ENCODE measurements around the gene NEIL3. TPM values are rescaled to one million over a fixed set of nuclear protein-coding genes. Genes with fewer than 3 reads are reported as not detected.

The NEIL3 gene
- total and polyA plus RNA-seq, 7 donors, result 0.27 to 1.9 (median 0.69) TPM; not detected in 4

- no peak overlapping the region for H3K4me3 ChIP-seq
- H3K27me3 ChIP-seq, result no peaks in the 10 kb centered on the region
- H3K4me1 ChIP-seq, result no peaks in the 10 kb centered on the region
- intact Hi-C loops (cut with DNase I), result no loop called here
- no peak overlapping the region for H3K27ac ChIP-seq
- no peak for TF ChIP-seq EP300 (IDR thresholded peaks at IDR 0.05)
- no peak for TF ChIP-seq POLR2AphosphoS5 (IDR thresholded peaks at IDR 0.05)
- TF ChIP-seq POLR2A (IDR thresholded peaks at IDR 0.05), result no peak
- TF ChIP-seq CTCF (IDR thresholded peaks at IDR 0.05), result no peak
- no peaks in the 10 kb centered on the region for H3K36me3 ChIP-seq
- H3K9me3 ChIP-seq, result no peaks in the 10 kb centered on the region
- no peak for DNase-seq
- 60 to 76% methylated on average over 4 of the region's 4 CpGs for WGBS, 2 donors
Observed at GRCh38 chr4:177384856-177385397, 75.3 kb downstream of the NEIL3 start.

- TF ChIP-seq POLR2AphosphoS5 (IDR thresholded peaks at IDR 0.05) (no peak), POLR2A (IDR thresholded peaks at IDR 0.05) (no peak), EP300 (IDR thresholded peaks at IDR 0.05) (no peak), CTCF (IDR thresholded peaks at IDR 0.05) (no peak)
- intact Hi-C loops (cut with DNase I), result no loop called here
- Histone ChIP-seq H3K27me3 (no peaks in the 10 kb centered on the region), H3K36me3 (no peaks in the 10 kb centered on the region), H3K27ac (no peak overlapping the region), H3K4me3 (no peak overlapping the region), H3K9me3 (no peaks in the 10 kb centered on the region), H3K4me1 (no peaks in the 10 kb centered on the region)
- WGBS, 2 donors, result 71 to 73% methylated on average over 2 of the region's 2 CpGs
- no peak for DNase-seq
Observed at GRCh38 chr4:177385576-177386277, 76.1 kb downstream of the NEIL3 start.

- H3K9me3 ChIP-seq, result no peaks in the 10 kb centered on the region
- no peaks in the 10 kb centered on the region for H3K36me3 ChIP-seq
- intact Hi-C loops (cut with DNase I), result no loop called here
- TF ChIP-seq POLR2A (IDR thresholded peaks at IDR 0.05), result no peak
- no peak for TF ChIP-seq EP300 (IDR thresholded peaks at IDR 0.05)
- TF ChIP-seq CTCF (IDR thresholded peaks at IDR 0.05), result no peak
- TF ChIP-seq POLR2AphosphoS5 (IDR thresholded peaks at IDR 0.05), result no peak
- no peak overlapping the region for H3K27ac ChIP-seq
- no peak for DNase-seq
- no peaks in the 10 kb centered on the region for H3K4me1 ChIP-seq
- no peaks in the 10 kb centered on the region for H3K27me3 ChIP-seq
- no peak overlapping the region for H3K4me3 ChIP-seq
- WGBS, 2 donors, result 77 to 83% methylated on average over 5 of the region's 5 CpGs
Observed at GRCh38 chr4:177386278-177386815, 76.7 kb downstream of the NEIL3 start.

- Histone ChIP-seq H3K27me3 (no peaks in the 10 kb centered on the region), H3K4me3 (no peak overlapping the region)
- 74 to 76% methylated on average over 3 of the region's 3 CpGs for WGBS, 2 donors
Observed at GRCh38 chr4:177391287-177391686, 81.6 kb downstream of the NEIL3 start.

More at GRCh38 chr4:177391287-177391686, 81.6 kb downstream of the NEIL3 start:
- DNase-seq, result no peak
- H3K27ac ChIP-seq, result no peak overlapping the region
- no peaks in the 10 kb centered on the region for H3K4me1 ChIP-seq
- H3K36me3 ChIP-seq, result no peaks in the 10 kb centered on the region
- TF ChIP-seq CTCF (IDR thresholded peaks at IDR 0.05) (no peak), POLR2AphosphoS5 (IDR thresholded peaks at IDR 0.05) (no peak), POLR2A (IDR thresholded peaks at IDR 0.05) (no peak), EP300 (IDR thresholded peaks at IDR 0.05) (no peak)
- no peaks in the 10 kb centered on the region for H3K9me3 ChIP-seq
- intact Hi-C loops (cut with DNase I), result no loop called here

Data from sigmoid colon (tissue), 7 donors.